ENCODE results near the gene FGF6.

DNA sequence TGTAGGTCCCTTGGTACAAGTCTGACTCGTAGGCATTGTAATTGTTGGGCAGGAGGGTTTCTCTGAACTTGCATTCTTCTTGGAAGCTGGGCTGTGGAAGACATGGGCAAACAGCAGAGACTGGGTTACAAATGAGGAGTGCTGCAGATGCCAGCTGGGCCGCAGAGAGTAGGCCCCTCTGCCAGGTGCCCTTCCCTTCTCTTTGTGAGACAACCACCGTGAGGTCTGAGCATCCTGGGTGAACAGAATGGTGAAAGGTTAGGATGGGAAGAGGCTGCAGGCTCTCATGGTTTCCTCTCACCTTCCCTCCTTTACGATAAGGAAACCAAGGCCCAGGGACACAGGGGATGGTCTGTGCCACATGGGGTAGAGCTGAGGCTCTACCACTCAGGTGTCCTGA lies 11.3 kb downstream of the FGF6 start:
- TF ChIP-seq SP1 (IDR thresholded peaks at IDR 0.05) (no peak), NFRKB (IDR thresholded peaks at IDR 0.05) (no peak), LEF1 (IDR thresholded peaks at IDR 0.05; ENCODE audit: borderline replicate concordance) (no peak), HDGF (IDR thresholded peaks at IDR 0.05; ENCODE audit: borderline replicate concordance) (no peak), ARNT (IDR thresholded peaks at IDR 0.05) (no peak), SUZ12 (IDR thresholded peaks at IDR 0.05) (no peak), FOXM1 (IDR thresholded peaks at IDR 0.05; ENCODE audit: borderline replicate concordance) (no peak), FOXA1 (IDR thresholded peaks at IDR 0.05) (no peak), ELF4 (IDR thresholded peaks at IDR 0.05) (no peak), ZNF384 (IDR thresholded peaks at IDR 0.05) (no peak), BHLHE40 (IDR thresholded peaks at IDR 0.05; ENCODE audit: borderline replicate concordance) (no peak), FOXK2 (IDR thresholded peaks at IDR 0.05) (no peak)
- TF ChIP-seq, protein P1, sequence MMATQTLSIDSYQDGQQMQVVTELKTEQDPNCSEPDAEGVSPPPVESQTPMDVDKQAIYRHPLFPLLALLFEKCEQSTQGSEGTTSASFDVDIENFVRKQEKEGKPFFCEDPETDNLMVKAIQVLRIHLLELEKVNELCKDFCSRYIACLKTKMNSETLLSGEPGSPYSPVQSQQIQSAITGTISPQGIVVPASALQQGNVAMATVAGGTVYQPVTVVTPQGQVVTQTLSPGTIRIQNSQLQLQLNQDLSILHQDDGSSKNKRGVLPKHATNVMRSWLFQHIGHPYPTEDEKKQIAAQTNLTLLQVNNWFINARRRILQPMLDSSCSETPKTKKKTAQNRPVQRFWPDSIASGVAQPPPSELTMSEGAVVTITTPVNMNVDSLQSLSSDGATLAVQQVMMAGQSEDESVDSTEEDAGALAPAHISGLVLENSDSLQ (IDR thresholded peaks at IDR 0.05), result no peak
